HEK293 (cell line): Measurements from ENCODE around the gene SAMD4A.
A peak's percentile ranks its signal among the peaks of the same experiment; 100 is the strongest.

ENCODE experiments used
- CTCF ChIA-PET: fragments of 350-600 bp; formaldehyde crosslinking; extraction: SDS; loops from one replicate; lab custom pipeline; 2021; ENCODE audit warnings: antibody characterized with exemption; lab: Yijun Ruan, JAX
- POLR2A ChIA-PET: fragments of 300-600 bp; formaldehyde crosslinking; extraction: SDS; loops from one replicate; lab custom pipeline; 2020; ENCODE audit warnings: antibody characterized with exemption, inconsistent platforms; lab: Yijun Ruan, JAX
- H3K27ac ChIP-seq: fragments of 200-500 bp; sonication (Bioruptor generic); 2 replicates; pipeline ENCODE4 v1.5.1; 2014; ENCODE audit warnings: low read depth, low read length, control low read depth, inconsistent platforms; ENCODE audit errors: extremely low read depth
- H3K36me3 ChIP-seq, 2 experiments: fragments of 200-500 bp in 1 of 2; sonication (Bioruptor generic) in 1 of 2; 1 replicate in 1 of 2; 2 replicates in 1 of 2; pipeline ENCODE4 v1.5.1; 2014 to 2017; ENCODE audit warnings: inconsistent platforms in 2 of 2, low read length in 2 of 2; ENCODE audit not compliant: control insufficient read depth in 2 of 2, insufficient read depth in 1 of 2
- H3K4me1 ChIP-seq: fragments of 200-500 bp; sonication (Bioruptor generic); 2 replicates; pipeline ENCODE4 v1.5.1; 2014; ENCODE audit warnings: mild to moderate bottlenecking, low read length, inconsistent platforms; ENCODE audit not compliant: control insufficient read depth, insufficient read depth
- H3K4me3 ChIP-seq: 2 replicates; pipeline ENCODE4 v1.5.1; 2011; ENCODE audit warnings: low read depth, mild to moderate bottlenecking, control low read depth, low read length, moderate library complexity
- H3K9me3 ChIP-seq: fragments of 200-500 bp; sonication (Bioruptor generic); 2 replicates; pipeline ENCODE4 v1.5.1; 2014; ENCODE audit warnings: low read depth, low read length, inconsistent platforms; ENCODE audit not compliant: control insufficient read depth, insufficient read depth
- KLF17 ChIP-seq: fragments of 450-650 bp; formaldehyde crosslinking; IDR thresholded peaks from 2 replicates; pipeline ENCODE4 v1.5.1; 2016; ENCODE audit warnings: missing biosample characterization, missing genetic modification characterization
- PATZ1 ChIP-seq: fragments of 450-650 bp; formaldehyde crosslinking; IDR thresholded peaks from 2 replicates; pipeline ENCODE4 v1.5.1; 2016; ENCODE audit warnings: missing biosample characterization, missing genetic modification characterization
- PRDM1 ChIP-seq: fragments of 450-650 bp; formaldehyde crosslinking; IDR thresholded peaks from 2 replicates; pipeline ENCODE4; 2016; ENCODE audit warnings: missing biosample characterization, missing genetic modification characterization
- TCF7L2 ChIP-seq: IDR thresholded peaks from 2 replicates; pipeline ENCODE4 v1.6.1; 2011; ENCODE audit warnings: low read depth, mild to moderate bottlenecking, inconsistent platforms, low read length, moderate library complexity, borderline replicate concordance
- ZBTB26 ChIP-seq: fragments of 450-650 bp; formaldehyde crosslinking; optimal IDR thresholded peaks from 2 replicates; pipeline ENCODE3; 2016; ENCODE audit warnings: missing biosample characterization, mild to moderate bottlenecking, missing genetic modification characterization
- ZEB2 ChIP-seq: fragments of 450-650 bp; formaldehyde crosslinking; IDR thresholded peaks from 2 replicates; pipeline ENCODE4 v1.5.1; 2016; ENCODE audit warnings: missing biosample characterization, missing genetic modification characterization
- ZNF18 ChIP-seq: fragments of 450-650 bp; formaldehyde crosslinking; IDR thresholded peaks from 2 replicates; pipeline ENCODE4 v1.5.1; 2016; ENCODE audit warnings: missing biosample characterization, missing genetic modification characterization
- ZNF23 ChIP-seq: fragments of 450-650 bp; formaldehyde crosslinking; IDR thresholded peaks from 2 replicates; pipeline ENCODE4 v1.5.1; 2016; ENCODE audit warnings: missing biosample characterization, missing genetic modification characterization, borderline replicate concordance
- ZNF248 ChIP-seq: fragments of 450-650 bp; formaldehyde crosslinking; IDR thresholded peaks from 2 replicates; pipeline ENCODE4 v1.5.1; 2017; ENCODE audit warnings: missing biosample characterization, missing genetic modification characterization
- ZNF311 ChIP-seq: fragments of 450-650 bp; formaldehyde crosslinking; IDR thresholded peaks from 2 replicates; pipeline ENCODE4 v1.5.1; 2017; ENCODE audit warnings: missing biosample characterization, missing genetic modification characterization, borderline replicate concordance
- ZNF404 ChIP-seq: fragments of 450-650 bp; formaldehyde crosslinking; IDR thresholded peaks from 2 replicates; pipeline ENCODE4 v1.5.1; 2017; ENCODE audit warnings: missing biosample characterization, missing genetic modification characterization
- ZNF518A ChIP-seq: fragments of 450-650 bp; formaldehyde crosslinking; conservative IDR thresholded peaks from 2 replicates; pipeline ENCODE4 v1.5.1; 2016; ENCODE audit warnings: low read depth, missing biosample characterization, missing genetic modification characterization
- ZNF529 ChIP-seq: fragments of 450-650 bp; formaldehyde crosslinking; IDR thresholded peaks from 2 replicates; pipeline ENCODE4 v1.5.1; 2017; ENCODE audit warnings: missing genetic modification characterization, missing biosample characterization; ENCODE audit not compliant: insufficient replicate concordance
- ZNF621 ChIP-seq: fragments of 450-650 bp; formaldehyde crosslinking; IDR thresholded peaks from 2 replicates; pipeline ENCODE4 v1.5.1; 2017; ENCODE audit warnings: missing biosample characterization, missing genetic modification characterization
- ZNF639 ChIP-seq: fragments of 450-650 bp; formaldehyde crosslinking; IDR thresholded peaks from 2 replicates; pipeline ENCODE4 v1.5.1; 2016; ENCODE audit warnings: missing biosample characterization, missing genetic modification characterization
- ZNF660 ChIP-seq: fragments of 450-650 bp; IDR thresholded peaks from 2 replicates; pipeline ENCODE4 v1.5.1; 2018; ENCODE audit warnings: missing biosample characterization, mild to moderate bottlenecking, missing genetic modification characterization
- ZNF747 ChIP-seq: fragments of 450-650 bp; formaldehyde crosslinking; IDR thresholded peaks from 2 replicates; pipeline ENCODE4 v1.5.1; 2016; ENCODE audit warnings: missing biosample characterization, missing genetic modification characterization
- ZNF792 ChIP-seq: fragments of 450-650 bp; formaldehyde crosslinking; IDR thresholded peaks from 2 replicates; pipeline ENCODE4 v1.5.1; 2016; ENCODE audit warnings: missing biosample characterization, missing genetic modification characterization
- ZXDB ChIP-seq: fragments of 450-650 bp; formaldehyde crosslinking; IDR thresholded peaks from 2 replicates; pipeline ENCODE4 v1.5.1; 2016; ENCODE audit warnings: missing biosample characterization, missing genetic modification characterization

The SAMD4A gene

GRCh38 chr14:54772451-54772881 is 205.5 kb downstream of the SAMD4A start (continued):
- no peak for TF ChIP-seq ZBTB26 (tag by site-specific recombination)
- no peak for TF ChIP-seq ZNF518A (tag by site-specific recombination)
- TF ChIP-seq ZNF792 (tag by site-specific recombination): no peak
- TF ChIP-seq PRDM1 (tag by site-specific recombination): no peak
- no peak for TF ChIP-seq ZNF529 (tag by site-specific recombination)
- TF ChIP-seq TCF7L2: no peak
- no peak for TF ChIP-seq ZNF18 (tag by site-specific recombination)
- TF ChIP-seq ZNF660 (tag by site-specific recombination): no peak
- TF ChIP-seq ZEB2 (tag by site-specific recombination): no peak
- TF ChIP-seq ZNF248 (tag by site-specific recombination): no peak

GRCh38 chr14:54773171-54774006 is 206.5 kb downstream of the SAMD4A start:
- Histone ChIP-seq H3K9me3 (no peaks in the 10 kb centered on the region), H3K4me1 (0 out of 2 replicates have a peak, but pooled peaks cover 2% of the 10 kb centered on the region), H3K27ac (0 out of 2 replicates have a peak overlapping the region, but pooled peaks have one; percentile 3), H3K36me3 (no peaks in the 10 kb centered on the region; a peak in 2 of 3 replicates), H3K4me3 (no peak overlapping the region)
- POLR2A ChIA-PET: interaction anchor here (2.5 kb wide), 1 partner anchor 207 kb away, joined by 23 read pairs; the partner anchor contains the start of gene SAMD4A
- CTCF ChIA-PET: interaction anchor here (0.5 to 3.7 kb wide), 50 partner anchors 9 to 1593 kb away, joined by 3 to 28 read pairs (median 4); partner anchors contain the start of genes CDKN3 and SAMD4A
- TF ChIP-seq ZNF639 (tag by site-specific recombination) (peak; percentile 38; the same call in 1 of the 2 replicates), ZNF311 (tag by site-specific recombination) (no peak), ZNF23 (tag by site-specific recombination) (no peak), KLF17 (tag by site-specific recombination) (peak; percentile 80), ZNF747 (tag by site-specific recombination) (no peak), ZXDB (tag by site-specific recombination) (peak; percentile 33), ZNF621 (tag by site-specific recombination) (no peak), ZNF404 (tag by site-specific recombination) (no peak), PATZ1 (peak; percentile 53)
